Right lobe of liver (tissue), 6 donors: ENCODE data around the gene WDR18. TPM values are rescaled to one million over a fixed set of nuclear protein-coding genes. Genes with fewer than 3 reads are reported as not detected.

ENCODE experiments used
- ATAC-seq, 4 donors: fragments of 200-7000 bp; cut with Tn5 transposase; one replicate each; pipeline ENCODE4 v1.9.1; 2020; ENCODE audit warnings: mild to moderate bottlenecking in 4 of 4, moderate library complexity in 4 of 4
- DNase-seq, 3 donors: peaks; one replicate each; pipeline ENCODE4 v3.0.0-alpha.2; 2020
- H3K27ac ChIP-seq, 3 donors: fragments of 200-600 bp; one replicate each; pipeline ENCODE4 v1.8.0; 2022
- H3K27me3 ChIP-seq, 2 donors: fragments of 200-600 bp; one replicate each; pipeline ENCODE4 v1.8.0; 2022
- H3K36me3 ChIP-seq, 4 donors: fragments of 200-600 bp; sonication (generic) in 1 of 4; one replicate each; pipeline versions ENCODE4 v1.5.1 to v1.8.0; 2017 to 2022; ENCODE audit warnings: control low read depth in 1 of 4
- H3K4me1 ChIP-seq, 4 donors: fragments of 200-600 bp; sonication (generic) in 1 of 4; one replicate each; pipeline versions ENCODE4 v1.5.1 to v1.8.0; 2017 to 2022; ENCODE audit warnings: control low read depth in 1 of 4
- H3K4me3 ChIP-seq, 3 donors: fragments of 200-600 bp; one replicate each; pipeline ENCODE4 v1.8.0; 2022
- H3K9me3 ChIP-seq, 4 donors: fragments of 200-600 bp; sonication (generic) in 1 of 4; one replicate each; pipeline versions ENCODE4 v1.5.1 to v1.8.0; 2017 to 2022; ENCODE audit warnings: control low read depth in 1 of 4
- CTCF ChIP-seq, 4 donors: fragments of 200-600 bp in 3 of 4; fragments of 450-650 bp in 1 of 4; IDR thresholded peaks; one replicate each; pipeline versions ENCODE4 v1.5.1 to v1.8.0; 2016 to 2022; ENCODE audit warnings: antibody characterized with exemption in 4 of 4, mild to moderate bottlenecking in 2 of 4
- POLR2A ChIP-seq: fragments of 450-650 bp; IDR thresholded peaks from one replicate; pipeline ENCODE4 v1.6.1; 2017; ENCODE audit warnings: antibody characterized with exemption, mild to moderate bottlenecking
- WGBS: methylation state at CpG from one replicate; pipeline ENCODE4 v1.1.6; 2018; ENCODE audit warnings: low coverage, low lambda C conversion rate; ENCODE audit not compliant: insufficient coverage; ENCODE audit errors: missing lambda C conversion rate; 5-methylcytosine and 5-hydroxymethylcytosine counted together
- intact Hi-C, 2 donors: fragments of 100-400 bp; cut with DNase I; formaldehyde crosslinking; loops; one replicate each; pipeline versions ENCODE4 v1.11.2 to v1.14.1; 2022
- total RNA-seq, 6 experiments: library from RNA; depleted of rRNA in 2 of 6; stranded (reverse); fragments of >200 nt in 2 of 6; fragmentation: NEBNext Ultra II Directional in 3 of 6; extraction: Animal tissue kit (Norgen Biotek cat#: 25700) in 3 of 6; gene quantifications; one replicate each; pipeline versions ENCODE4 v1.1.0 to v1.2.4, GENCODE V29; 2016 to 2023
- donor health status: DM: no; HTN: yes; CAD: no.
- donor health status: DM: no; HTN: no; CAD: no.
- donor health status: DM: no; HTN: no; CAD: no.
- donor health status: DM: no; HTN: yes; CAD: no.
- donor health status: DM: no; HTN: yes; CAD: no.

The WDR18 gene
- total RNA-seq, 6 experiments from 2014 or later, result 19.0 to 56.2 (median 29.7) TPM

- intact Hi-C loops, result loop anchor here in 1 of 2 donors (5.0 kb wide), 1 partner anchor 36 kb away; no protein-coding TSS in a partner anchor
- no peaks in the 10 kb centered on the region for H3K36me3 ChIP-seq
- TF ChIP-seq POLR2A, result no peak
- TF ChIP-seq CTCF (IDR thresholded peaks at IDR 0.05), result no peak
- peak overlapping the region; percentile 20 to 37 (median 23) for H3K4me3 ChIP-seq
- ATAC-seq (no peak), DNase-seq (no peak)
- no peaks in the 10 kb centered on the region for H3K27me3 ChIP-seq
- H3K4me1 ChIP-seq, result peaks cover 2 to 20% (median 12%) of the 10 kb centered on the region in 4 donors
- 100% methylated on average over 1 of the region's 45 CpGs for WGBS
- peak overlapping the region in 1 of 3 donors; percentile 72 for H3K27ac ChIP-seq
- H3K9me3 ChIP-seq, result no peaks in the 10 kb centered on the region
Observed at GRCh38 chr19:941292-942132, 42.6 kb upstream of the WDR18 start.

GRCh38 chr19:942133-942645 is 42.0 kb upstream of the WDR18 start:
- no peaks in the 10 kb centered on the region for H3K9me3 ChIP-seq
- DNase-seq (no peak), ATAC-seq (no peak)
- intact Hi-C loops, result loop anchor here in 1 of 2 donors (5.0 kb wide), 1 partner anchor 35 kb away; no protein-coding TSS in a partner anchor
- TF ChIP-seq CTCF (IDR thresholded peaks at IDR 0.05), result no peak
- TF ChIP-seq POLR2A, result no peak
- no peak overlapping the region for H3K27ac ChIP-seq
- peaks cover 2 to 20% (median 12%) of the 10 kb centered on the region in 4 donors for H3K4me1 ChIP-seq
- H3K27me3 ChIP-seq, result no peaks in the 10 kb centered on the region
- H3K4me3 ChIP-seq, result no peak overlapping the region
- H3K36me3 ChIP-seq, result no peaks in the 10 kb centered on the region
- WGBS, result no CpG with 5 or more reads among the region's 32 CpGs

- H3K27me3 ChIP-seq, result no peaks in the 10 kb centered on the region
- peaks cover 0 to 20% (median 12%) of the 10 kb centered on the region in 4 donors for H3K4me1 ChIP-seq
- no peaks in the 10 kb centered on the region for H3K36me3 ChIP-seq
- no CpG with 5 or more reads among the region's 17 CpGs for WGBS
- intact Hi-C loops, result loop anchor here in 1 of 2 donors (5.0 kb wide), 1 partner anchor 34 kb away; no protein-coding TSS in a partner anchor
- DNase-seq, result no peak
- TF ChIP-seq CTCF (IDR thresholded peaks at IDR 0.05) (no peak), POLR2A (no peak)
- no peaks in the 10 kb centered on the region for H3K9me3 ChIP-seq
- no peak overlapping the region for H3K27ac ChIP-seq
- ATAC-seq, result no peak
- H3K4me3 ChIP-seq, result no peak overlapping the region
Observed at GRCh38 chr19:943551-944170, 40.5 kb upstream of the WDR18 start.

GRCh38 chr19:944171-944567 is 40.0 kb upstream of the WDR18 start:
- intact Hi-C loops, result loop anchor here in 1 of 2 donors (5.0 kb wide), 1 partner anchor 33 kb away; no protein-coding TSS in a partner anchor
- Histone ChIP-seq H3K36me3 (no peaks in the 10 kb centered on the region), H3K4me1 (peaks cover 0 to 20% (median 12%) of the 10 kb centered on the region in 4 donors), H3K27ac (no peak overlapping the region), H3K9me3 (no peaks in the 10 kb centered on the region), H3K27me3 (no peaks in the 10 kb centered on the region), H3K4me3 (no peak overlapping the region)
- TF ChIP-seq POLR2A (no peak), CTCF (IDR thresholded peaks at IDR 0.05) (no peak)
- no peak for ATAC-seq
- WGBS, result 20% methylated on average over 1 of the region's 27 CpGs
- no peak for DNase-seq
